Measurements from ENCODE around the gene PMP22. TPM values are rescaled to one million over a fixed set of nuclear protein-coding genes. Genes with fewer than 3 reads are reported as not detected.
A peak's percentile ranks its signal among the peaks of the same experiment; 100 is the strongest.

Gene PMP22
- 228 TPM for polyA plus RNA-seq (ENCODE audit: insufficient read length)

GRCh38 chr17:15265131-15265530 is at the start of gene PMP22:
Gene PMP22, minus strand, starts transcription at chr17:15265326. Its CDS starts 4,599 bp downstream, at chr17:15260727.
- peak; percentile 60 for DNase-seq (ENCODE audit: low read depth)

- no peak for DNase-seq (ENCODE audit: low read depth)
These were observed 46.9 kb upstream of the PMP22 start for GRCh38 chr17:15311996-15312395.

- DNase-seq (ENCODE audit: low read depth) = no peak
These were observed 44.7 kb upstream of the PMP22 start for GRCh38 chr17:15309793-15310192.

DNA sequence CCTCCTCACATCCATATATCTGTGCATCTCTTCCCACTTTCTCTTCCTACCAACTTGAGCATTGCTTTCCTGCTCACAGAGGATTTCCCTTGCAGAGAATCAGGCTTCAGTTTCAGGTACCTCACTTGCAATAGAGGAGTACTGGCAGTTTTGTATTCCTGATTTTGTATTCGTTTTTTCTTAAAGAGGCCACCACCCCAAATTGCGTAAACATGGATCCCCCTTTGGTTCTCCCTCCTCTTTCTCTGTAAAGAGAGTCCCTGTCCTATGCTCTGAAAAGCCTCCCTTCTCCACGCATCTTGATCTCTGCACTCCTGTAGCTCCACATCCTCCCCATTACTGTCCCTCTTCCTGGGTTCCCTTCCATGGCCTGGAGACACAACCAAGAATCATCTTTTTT is 44.1 kb upstream of the PMP22 start:
- DNase-seq (ENCODE audit: low read depth) = no peak

- DNase-seq (ENCODE audit: low read depth) = no peak
These were observed 43.6 kb upstream of the PMP22 start for GRCh38 chr17:15308758-15309157.

- no peak for DNase-seq (ENCODE audit: low read depth)
These were observed 42.6 kb upstream of the PMP22 start for GRCh38 chr17:15307710-15308111.

GRCh38 chr17:15303851-15304250 is 38.7 kb upstream of the PMP22 start:
- no peak for DNase-seq (ENCODE audit: low read depth)

- no peak for DNase-seq (ENCODE audit: low read depth)
These were observed 38.1 kb upstream of the PMP22 start for GRCh38 chr17:15303268-15303667.

DNA sequence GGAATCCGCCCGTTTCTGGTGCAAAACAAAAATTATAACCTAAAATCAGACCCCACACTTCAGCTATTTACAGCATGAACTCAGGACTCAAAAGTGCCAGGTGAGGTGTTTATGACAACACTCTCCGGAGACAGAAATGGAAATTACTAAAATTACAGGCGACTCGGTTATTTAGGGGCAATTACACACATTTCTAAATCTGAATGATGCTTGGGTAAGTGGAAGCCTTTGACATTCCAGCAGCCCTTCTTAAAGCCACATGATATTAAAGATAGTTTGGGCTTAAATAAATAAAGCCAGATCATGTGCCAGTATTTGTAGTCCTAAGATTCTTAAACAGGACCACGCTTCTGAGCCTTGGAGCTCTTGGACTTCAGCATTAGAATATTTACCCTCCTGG is 36.7 kb upstream of the PMP22 start:
- no peak for DNase-seq (ENCODE audit: low read depth)

DNA sequence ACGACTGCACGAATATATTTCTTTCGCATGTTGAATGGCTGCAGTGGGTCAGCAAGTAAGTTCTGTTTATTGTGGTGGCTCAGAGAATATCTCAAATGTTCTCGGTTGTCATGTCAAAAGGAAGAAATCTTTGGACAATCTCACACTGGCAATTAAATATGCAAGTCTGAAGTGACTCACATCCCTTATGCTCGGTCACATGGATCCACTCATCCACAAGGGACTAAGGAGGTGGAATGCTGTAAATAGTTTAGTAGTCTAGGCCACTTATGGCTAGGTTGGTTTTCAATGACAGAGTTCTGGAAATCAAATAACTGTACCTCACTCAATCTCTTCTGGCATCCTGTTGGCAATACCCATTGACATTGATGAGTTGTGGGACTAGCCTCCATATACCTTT is 33.0 kb upstream of the PMP22 start:
- no peak for DNase-seq (ENCODE audit: low read depth)

DNA sequence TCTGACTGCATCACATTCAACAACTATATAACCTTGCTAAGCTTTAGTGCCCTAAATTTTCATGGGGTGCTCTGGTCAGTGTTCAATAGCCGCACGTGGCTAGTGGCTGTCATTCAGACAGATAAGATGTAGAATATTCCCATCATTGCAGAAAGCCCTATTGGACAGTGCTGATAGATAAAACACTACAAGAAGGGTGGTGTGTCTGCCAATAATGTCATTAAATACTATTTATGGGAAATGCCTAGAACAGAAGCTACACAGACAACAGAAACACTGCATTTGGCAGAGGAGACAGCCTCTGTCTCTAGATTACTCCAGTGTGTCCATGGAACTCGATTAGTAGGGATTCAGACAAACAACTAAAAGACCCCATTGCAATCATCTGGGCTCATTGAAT is 28.4 kb upstream of the PMP22 start:
- DNase-seq (ENCODE audit: low read depth) = no peak

DNA sequence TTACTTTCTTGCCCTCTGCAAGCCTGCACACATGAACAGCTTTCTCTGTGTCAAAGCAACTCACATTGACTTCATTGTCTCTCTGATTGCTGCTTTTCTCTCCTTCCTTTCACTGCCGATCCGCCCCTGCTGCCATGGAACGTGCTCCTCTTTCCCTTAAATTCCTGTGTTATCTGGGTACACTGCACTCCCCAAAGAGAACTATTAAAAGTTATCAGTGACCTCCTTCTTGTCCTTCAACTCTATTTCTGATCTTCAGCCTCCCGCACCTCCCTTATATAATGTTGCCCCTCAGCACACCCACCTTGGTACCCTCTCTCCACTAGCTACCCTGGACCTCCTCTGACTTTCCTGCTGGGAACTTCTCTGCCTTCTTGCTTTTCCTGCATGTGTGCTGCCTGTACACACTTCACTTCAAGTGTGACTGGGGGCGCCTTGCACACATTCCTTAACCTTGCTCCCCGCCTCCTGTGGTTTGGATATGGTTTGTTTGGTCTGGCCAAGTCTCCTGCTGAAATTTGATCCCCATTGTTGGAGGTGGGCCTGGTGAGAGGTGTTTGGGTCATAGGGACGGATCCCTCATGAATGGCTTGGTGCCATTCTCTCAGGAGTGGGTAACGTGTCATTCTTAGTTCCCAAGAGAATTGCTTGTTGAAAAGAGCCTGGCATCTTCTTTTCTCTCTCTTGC is 26.7 kb upstream of the PMP22 start:
- DNase-seq (ENCODE audit: low read depth) = no peak

DNA sequence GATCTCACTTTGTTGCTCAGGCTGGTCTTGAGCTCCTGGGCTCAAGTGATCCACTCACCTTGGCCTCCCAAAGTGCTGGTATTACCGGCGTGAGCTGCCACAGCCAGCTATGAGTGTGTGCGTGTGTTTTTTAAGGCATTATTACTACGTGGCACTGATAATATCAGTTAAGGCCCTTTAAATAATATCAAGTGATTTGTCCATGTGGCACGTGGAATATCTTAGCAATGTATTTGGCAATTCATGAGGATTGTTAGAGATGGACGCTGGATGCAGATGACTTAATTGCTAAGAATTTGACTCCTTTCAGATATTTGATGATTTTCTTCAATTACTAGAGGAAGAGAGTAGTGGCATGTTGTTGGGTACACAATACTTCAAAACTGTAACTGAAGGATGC is 25.5 kb upstream of the PMP22 start:
- DNase-seq (ENCODE audit: low read depth) = no peak

DNA sequence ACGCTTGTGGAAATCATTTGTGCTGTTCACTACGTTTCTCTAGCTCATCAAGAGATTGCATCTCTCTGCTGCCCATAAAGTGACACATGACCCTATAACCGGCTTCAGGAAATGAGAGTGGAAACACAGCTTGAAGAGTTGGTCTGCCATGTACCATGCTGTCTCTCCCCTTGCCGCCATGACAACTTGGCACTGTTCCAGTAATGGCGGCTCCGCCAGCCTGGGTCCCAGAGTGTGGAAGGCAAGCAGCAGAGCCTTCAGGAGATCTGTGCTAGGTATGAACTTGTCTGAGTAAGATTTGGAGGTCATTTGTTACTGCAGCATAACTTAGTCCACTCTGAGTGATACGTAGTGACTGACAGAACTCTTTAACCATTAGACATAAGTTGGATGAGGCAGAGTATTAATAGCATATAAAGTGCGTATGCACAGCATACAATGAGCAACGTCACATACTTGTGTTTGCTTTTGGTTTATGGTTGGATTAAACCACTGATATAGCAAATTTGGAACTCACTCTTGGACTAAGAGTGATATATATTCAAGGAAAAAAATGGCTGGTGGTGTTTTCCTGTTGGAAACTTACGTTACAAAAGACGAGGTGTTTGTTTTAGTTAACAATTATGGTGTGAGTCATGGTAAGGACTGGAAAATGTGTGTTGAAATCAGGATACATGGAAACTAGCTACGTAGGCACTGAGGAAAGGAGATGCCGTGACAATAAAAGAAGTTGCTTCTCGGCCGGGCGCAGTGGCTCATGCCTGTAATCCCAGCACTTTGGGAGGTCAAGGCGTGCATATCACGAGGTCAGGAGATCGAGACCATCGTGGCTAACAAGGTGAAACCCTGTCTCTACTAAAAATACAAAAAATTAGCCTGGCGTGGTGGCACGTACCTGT is 24.4 kb upstream of the PMP22 start:
- no peak for DNase-seq (ENCODE audit: low read depth)

- no peak for DNase-seq (ENCODE audit: low read depth)
These were observed 23.7 kb upstream of the PMP22 start for GRCh38 chr17:15288859-15289258.

DNA sequence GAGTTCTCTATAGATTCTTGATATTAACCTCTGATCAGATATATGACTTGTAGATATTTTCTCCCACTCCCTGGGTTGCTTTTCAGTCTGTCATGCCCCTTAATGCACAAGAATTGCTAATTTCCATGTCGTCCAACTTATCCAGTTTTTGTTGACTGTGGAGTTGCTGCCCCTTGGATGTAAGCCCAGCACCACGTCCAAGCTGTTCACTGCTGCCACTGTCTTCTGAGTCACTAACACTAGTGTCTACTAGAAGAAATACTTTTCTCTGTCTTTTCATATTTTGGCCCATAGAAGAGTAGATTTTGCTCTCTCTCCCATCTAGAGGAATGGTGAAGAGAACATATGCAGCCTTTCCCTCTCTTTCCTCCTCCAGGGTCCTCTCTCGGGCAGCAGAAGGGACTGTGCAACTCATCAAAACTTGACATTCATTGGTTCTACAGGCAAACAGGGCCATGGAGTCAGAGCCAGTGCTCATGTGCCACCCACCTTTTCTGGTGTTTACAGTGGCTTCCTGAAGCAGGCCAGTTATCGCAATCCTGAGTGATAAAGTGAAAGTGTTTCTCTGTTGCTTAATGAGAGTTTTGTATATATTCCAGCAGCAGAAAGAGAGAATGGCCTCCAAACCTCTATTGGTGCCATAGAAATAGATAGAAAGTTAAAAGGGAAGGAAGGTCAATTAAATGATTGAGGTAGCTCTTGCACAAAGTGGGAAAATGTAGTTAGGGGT is 22.6 kb upstream of the PMP22 start:
- DNase-seq (ENCODE audit: low read depth) = no peak

DNA sequence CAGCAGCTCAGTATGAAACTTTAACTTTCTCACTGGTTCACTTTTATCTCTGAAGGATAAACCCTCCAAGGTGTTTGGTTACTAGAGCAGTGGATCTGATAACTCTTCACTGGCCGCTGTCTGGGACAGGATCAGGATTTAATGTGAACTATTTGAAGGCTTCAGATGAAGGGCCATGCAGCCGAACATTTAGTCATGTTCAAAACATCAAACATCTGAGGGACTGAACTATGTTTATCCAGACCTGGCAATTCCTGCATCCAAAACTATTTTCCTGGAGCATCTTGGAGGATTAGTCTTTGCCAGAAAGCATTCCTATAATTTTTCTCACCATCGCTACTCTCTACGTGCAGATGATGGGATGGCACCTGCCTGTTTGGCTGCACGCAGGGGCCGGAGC is 20.3 kb upstream of the PMP22 start:
- DNase-seq (ENCODE audit: low read depth) = no peak

DNA sequence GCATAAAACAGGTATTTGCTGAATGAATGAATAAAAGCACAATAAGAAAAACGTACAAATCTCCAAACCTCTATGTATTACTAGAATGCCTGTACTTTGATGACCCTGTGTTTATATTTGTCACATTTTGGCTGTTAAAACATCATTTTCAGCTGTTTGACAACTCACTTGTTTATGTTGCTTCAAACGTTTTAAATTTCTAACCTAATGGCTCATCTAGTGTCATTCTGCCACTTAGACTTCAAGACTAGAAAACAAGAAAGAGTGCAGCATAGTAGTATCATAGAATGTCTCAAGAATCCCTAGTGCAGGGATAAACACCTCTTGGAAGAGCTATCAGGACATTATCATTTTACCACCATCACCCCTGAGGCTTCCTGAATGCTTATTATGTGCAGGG is 19.4 kb upstream of the PMP22 start:
- no peak for DNase-seq (ENCODE audit: low read depth)

GRCh38 chr17:15284107-15284506 is 19.0 kb upstream of the PMP22 start:
- no peak for DNase-seq (ENCODE audit: low read depth)

- no peak for DNase-seq (ENCODE audit: low read depth)
These were observed 16.8 kb upstream of the PMP22 start for GRCh38 chr17:15281909-15282308.

GRCh38 chr17:15278924-15279477 is 13.9 kb upstream of the PMP22 start:
- no peak for DNase-seq (ENCODE audit: low read depth)

DNA sequence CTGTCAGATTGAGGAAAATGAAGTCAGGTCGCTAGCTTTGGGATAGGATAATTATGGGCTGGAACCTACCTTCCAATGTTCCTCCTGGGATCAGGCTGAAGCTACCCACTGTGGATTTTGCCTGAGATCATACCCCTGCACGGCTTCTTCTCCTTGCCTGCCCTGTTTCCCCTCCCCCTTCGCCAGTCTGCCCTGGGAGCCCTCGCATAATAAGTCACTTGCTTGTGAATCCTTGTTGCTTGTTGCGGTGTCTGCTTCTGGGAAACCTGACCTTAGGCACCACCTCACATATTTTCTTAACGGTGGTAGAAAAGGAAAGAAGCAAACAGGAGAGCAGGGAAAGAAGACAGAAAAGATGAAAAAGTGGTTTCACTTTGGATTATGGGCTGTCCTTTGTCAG is 13.3 kb upstream of the PMP22 start:
- no peak for DNase-seq (ENCODE audit: low read depth)

Measured in forelimb muscle (tissue), 1 donor.